Kidney epithelial cell (primary cell): Measurements from ENCODE around the gene HS6ST3. TPM values are rescaled to one million over a fixed set of nuclear protein-coding genes. Genes with fewer than 3 reads are reported as not detected.

Experiments used
- DNase-seq: peaks from one replicate; pipeline ENCODE4 v3.0.0-alpha.2; 2010; ENCODE audit warnings: low read depth
- H3K27me3 ChIP-seq: 2 replicates; pipeline ENCODE4 v1.6.0; 2011; ENCODE audit warnings: low read length; ENCODE audit not compliant: control insufficient read depth, insufficient read depth
- H3K36me3 ChIP-seq: 2 replicates; pipeline ENCODE4 v1.5.1; 2011; ENCODE audit warnings: low read length; ENCODE audit not compliant: control insufficient read depth, insufficient read depth
- H3K4me3 ChIP-seq: 2 replicates; pipeline ENCODE4 v1.5.1; 2011; ENCODE audit warnings: low read depth, mild to moderate bottlenecking, control low read depth, low read length
- total RNA-seq: library from RNA; depleted of rRNA; stranded (reverse); fragments of >200 nt; gene quantifications from 2 replicates; pipeline ENCODE4 v1.2.3, GENCODE V29; 2015
- TF ChIP-seq, protein P1 (sequence below): IDR thresholded peaks from 2 replicates; pipeline ENCODE4 v1.5.1; 2011; ENCODE audit warnings: mild to moderate bottlenecking, moderate library complexity, low read length, control low read depth, inconsistent platforms; ENCODE audit not compliant: insufficient read depth, poor library complexity, severe bottlenecking

Gene HS6ST3
- total RNA-seq, 1 donor from 2014 or later = 0.38 TPM

DNA sequence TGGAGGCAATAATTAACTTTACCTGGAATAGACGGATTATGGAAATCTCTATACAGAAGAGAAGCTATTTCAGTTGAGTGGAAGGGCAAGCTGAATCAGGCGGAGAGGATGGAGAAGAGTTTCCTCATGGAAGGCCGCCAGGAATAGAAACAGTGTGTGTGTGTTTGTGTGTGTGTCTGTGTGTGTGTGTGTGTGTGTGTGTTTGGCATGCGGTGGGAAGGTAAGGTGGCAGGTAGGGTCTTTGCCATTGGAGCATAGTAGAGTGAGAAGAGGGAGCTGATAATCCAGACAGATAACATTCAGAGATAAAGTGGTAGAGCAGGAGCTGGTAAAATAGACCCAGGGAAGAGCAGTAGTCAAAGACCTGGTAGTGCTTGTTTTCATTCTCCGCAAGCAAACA, 9.2 kb upstream of the HS6ST3 start:
- no peak overlapping the region for H3K4me3 ChIP-seq
- H3K36me3 ChIP-seq = no peaks in the 10 kb centered on the region
- TF ChIP-seq, protein P1, sequence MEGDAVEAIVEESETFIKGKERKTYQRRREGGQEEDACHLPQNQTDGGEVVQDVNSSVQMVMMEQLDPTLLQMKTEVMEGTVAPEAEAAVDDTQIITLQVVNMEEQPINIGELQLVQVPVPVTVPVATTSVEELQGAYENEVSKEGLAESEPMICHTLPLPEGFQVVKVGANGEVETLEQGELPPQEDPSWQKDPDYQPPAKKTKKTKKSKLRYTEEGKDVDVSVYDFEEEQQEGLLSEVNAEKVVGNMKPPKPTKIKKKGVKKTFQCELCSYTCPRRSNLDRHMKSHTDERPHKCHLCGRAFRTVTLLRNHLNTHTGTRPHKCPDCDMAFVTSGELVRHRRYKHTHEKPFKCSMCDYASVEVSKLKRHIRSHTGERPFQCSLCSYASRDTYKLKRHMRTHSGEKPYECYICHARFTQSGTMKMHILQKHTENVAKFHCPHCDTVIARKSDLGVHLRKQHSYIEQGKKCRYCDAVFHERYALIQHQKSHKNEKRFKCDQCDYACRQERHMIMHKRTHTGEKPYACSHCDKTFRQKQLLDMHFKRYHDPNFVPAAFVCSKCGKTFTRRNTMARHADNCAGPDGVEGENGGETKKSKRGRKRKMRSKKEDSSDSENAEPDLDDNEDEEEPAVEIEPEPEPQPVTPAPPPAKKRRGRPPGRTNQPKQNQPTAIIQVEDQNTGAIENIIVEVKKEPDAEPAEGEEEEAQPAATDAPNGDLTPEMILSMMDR = no peak
- DNase-seq = no peak
- H3K27me3 ChIP-seq = no peaks in the 10 kb centered on the region

DNA sequence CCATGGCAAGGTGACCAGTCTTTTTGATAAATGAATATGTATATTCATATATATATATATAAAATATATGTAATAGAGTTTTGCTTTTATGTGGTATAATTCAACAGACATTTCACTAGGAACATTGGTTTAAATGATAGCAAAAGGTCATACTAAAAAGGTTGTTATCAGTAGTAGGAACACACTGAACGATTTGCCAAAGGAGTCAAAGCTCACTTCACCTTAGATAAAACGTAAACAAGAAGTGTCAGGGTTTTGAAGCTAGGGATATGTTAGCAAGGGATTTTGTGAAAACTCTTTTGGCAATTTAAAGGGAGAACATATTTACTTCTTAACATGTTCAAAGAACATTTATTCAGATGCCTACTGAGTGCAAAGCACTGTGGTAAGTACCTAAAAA, 8.0 kb upstream of the HS6ST3 start:
- H3K4me3 ChIP-seq = no peak overlapping the region
- H3K36me3 ChIP-seq = no peaks in the 10 kb centered on the region
- H3K27me3 ChIP-seq = no peaks in the 10 kb centered on the region
- TF ChIP-seq, protein P1 = no peak
- DNase-seq = no peak

DNA sequence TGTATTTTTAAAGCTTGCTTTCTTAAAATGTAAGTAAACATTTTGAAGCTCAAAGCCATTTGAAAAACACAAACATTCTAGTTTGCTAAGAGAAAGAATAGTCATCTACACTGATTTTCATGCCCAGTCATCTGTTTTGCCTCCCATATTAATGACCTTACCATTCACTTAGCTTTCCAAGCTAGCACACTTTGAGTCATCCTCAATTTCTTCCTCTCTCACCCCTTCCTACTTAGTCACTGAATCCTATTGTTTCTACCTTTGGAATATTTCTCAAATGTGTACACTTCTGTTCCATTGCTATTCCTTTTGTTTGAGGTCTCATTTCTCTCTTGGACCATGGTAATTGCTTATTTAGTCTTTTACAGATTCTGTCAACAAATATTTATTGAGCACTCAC, 7.3 kb upstream of the HS6ST3 start:
- DNase-seq = peak; percentile 12
- no peaks in the 10 kb centered on the region for H3K36me3 ChIP-seq

DNA sequence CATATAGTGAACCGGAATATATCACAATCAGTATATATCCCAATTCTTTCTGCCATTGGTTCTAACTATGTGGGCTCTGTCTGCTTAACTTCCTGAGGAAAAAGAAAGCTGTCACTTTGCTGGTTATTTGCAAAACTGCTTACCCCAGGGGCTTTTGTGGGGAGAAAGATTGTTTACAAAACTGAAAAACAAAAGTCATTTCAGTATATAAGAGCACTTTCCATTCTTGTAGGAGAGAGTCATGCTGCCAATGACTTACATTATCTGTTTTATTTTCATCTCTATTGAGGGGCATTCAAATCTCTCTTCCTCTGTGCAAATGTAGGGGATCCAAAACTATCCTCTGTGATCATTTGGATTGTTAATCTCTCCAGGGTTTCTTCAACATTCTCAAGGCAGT, 3.2 kb upstream of the HS6ST3 start:
- no peak for DNase-seq
- Histone ChIP-seq H3K4me3 (no peak overlapping the region), H3K27me3 (peaks cover 28% of the 10 kb centered on the region), H3K36me3 (no peaks in the 10 kb centered on the region)
- TF ChIP-seq, protein P1 = no peak

More for the DNA sequence above, 7.3 kb upstream of the HS6ST3 start:
- H3K4me3 ChIP-seq = no peak overlapping the region
- no peaks in the 10 kb centered on the region for H3K27me3 ChIP-seq
- TF ChIP-seq, protein P1 = no peak

DNA sequence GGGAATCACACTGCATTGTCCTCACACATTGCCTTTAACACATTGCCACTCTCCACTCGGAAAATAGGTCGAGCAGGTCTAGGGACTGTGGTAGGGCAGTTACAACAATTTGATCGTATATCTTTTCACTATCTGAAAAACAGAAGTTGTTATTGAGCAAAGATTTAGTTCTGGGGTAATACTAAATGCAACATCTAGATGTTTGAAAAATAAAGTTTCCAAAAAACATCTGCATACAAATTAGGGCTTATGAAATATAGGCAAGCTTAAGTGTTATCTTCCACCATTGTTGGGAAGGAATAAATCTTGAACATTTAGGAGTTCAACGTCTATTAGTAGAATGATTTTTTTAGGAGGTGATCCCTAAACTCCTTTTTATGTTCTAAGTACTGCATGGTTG, 768 bp upstream of the HS6ST3 start:
- TF ChIP-seq, protein P1 = no peak
- DNase-seq = no peak
- H3K36me3 ChIP-seq = no peaks in the 10 kb centered on the region
- no peak overlapping the region for H3K4me3 ChIP-seq
- H3K27me3 ChIP-seq = peaks cover 32% of the 10 kb centered on the region
